ENCODE measurements around the gene XIRP2. TPM values are rescaled to one million over a fixed set of nuclear protein-coding genes. Genes with fewer than 3 reads are reported as not detected.

The XIRP2 gene
- polyA plus RNA-seq, 2 of the 4 experiments (the other 2 are of a cell fraction) = not detected

- H3K4me1 ChIP-seq = no peaks in the 10 kb centered on the region
- DNase-seq (ENCODE audit: low read depth in 1 of 2, low spot score in 1 of 2) (no peak), FAIRE-seq (no peak), ATAC-seq (no peak)
- no peak overlapping the region for H3K4me2 ChIP-seq
- POLR2A ChIA-PET = no interaction called here
- CTCF ChIA-PET = no interaction called here
- H3K4me3 ChIP-seq = no peak overlapping the region
- H3K9me3 ChIP-seq = no peaks in the 10 kb centered on the region
- TF ChIP-seq BHLHE40 (IDR thresholded peaks at IDR 0.05; ENCODE audit: low read depth, low read length) = no peak
- no peak for TF ChIP-seq CEBPB (IDR thresholded peaks at IDR 0.05)
- TF ChIP-seq E2F6 (IDR thresholded peaks at IDR 0.05; ENCODE audit: borderline replicate concordance, low read depth) = no peak
- TF ChIP-seq KDM5A (IDR thresholded peaks at IDR 0.05) = no peak
- TF ChIP-seq EHF (CRISPR knock-in tag; IDR thresholded peaks at IDR 0.05) = no peak
- no peak for TF ChIP-seq JUNB (IDR thresholded peaks at IDR 0.05)
- TF ChIP-seq FOXS1 (CRISPR knock-in tag; IDR thresholded peaks at IDR 0.05) = no peak
- TF ChIP-seq HOXB5 (CRISPR knock-in tag; IDR thresholded peaks at IDR 0.05) = no peak
- no peak for TF ChIP-seq SMC3 (IDR thresholded peaks at IDR 0.05)
- TF ChIP-seq NPAS2 (CRISPR knock-in tag; IDR thresholded peaks at IDR 0.05; ENCODE audit: borderline replicate concordance) = no peak
- TF ChIP-seq SREBF2 (IDR thresholded peaks at IDR 0.05) = no peak
- no peak for TF ChIP-seq CHD2 (IDR thresholded peaks at IDR 0.05; ENCODE audit: low read length, partially characterized antibody)
- no peak for TF ChIP-seq ZFP36 (IDR thresholded peaks at IDR 0.05; ENCODE audit: borderline replicate concordance, partially characterized antibody)
- TF ChIP-seq TFCP2L1 (CRISPR knock-in tag; IDR thresholded peaks at IDR 0.05) = no peak
- TF ChIP-seq MYC (IDR thresholded peaks at IDR 0.05; ENCODE audit: borderline replicate concordance, low read length) = no peak
- TF ChIP-seq ZSCAN20 (CRISPR knock-in tag; IDR thresholded peaks at IDR 0.05) = no peak
- no peak overlapping the region for H3K27ac ChIP-seq
- WGBS (ENCODE audit: missing lambda C conversion rate) = 42% methylated on average over 2 of the region's 2 CpGs
Measured at GRCh38 chr2:167133614-167134013, 245.3 kb downstream of the XIRP2 start.

- TF ChIP-seq GATA3 (IDR thresholded peaks at IDR 0.05; ENCODE audit: borderline replicate concordance) = peak; percentile 42
- TF ChIP-seq CBX8 (IDR thresholded peaks at IDR 0.05) = no peak
- TF ChIP-seq ZFP36 (IDR thresholded peaks at IDR 0.05; ENCODE audit: borderline replicate concordance, partially characterized antibody) = no peak
- no peak overlapping the region for H3K27ac ChIP-seq
- CTCF ChIA-PET = no interaction called here
- WGBS (ENCODE audit: missing lambda C conversion rate) = 17% methylated on average over 6 of the region's 6 CpGs
- POLR2A ChIA-PET = no interaction called here
- no peak overlapping the region for H3K4me3 ChIP-seq
- FAIRE-seq = no peak
- no peak overlapping the region for H3K4me2 ChIP-seq
- ATAC-seq = peak; percentile 64 to 77; a peak in 3 of 6 replicates
- no peaks in the 10 kb centered on the region for H3K9me3 ChIP-seq
- H3K4me1 ChIP-seq = no peaks in the 10 kb centered on the region
- peak; percentile 2 to 38 for DNase-seq (ENCODE audit: low read depth in 1 of 2, low spot score in 1 of 2)
Measured at GRCh38 chr2:167134381-167135072, 246.2 kb downstream of the XIRP2 start.

- DNase-seq (ENCODE audit: low read depth in 1 of 2, low spot score in 1 of 2) (no peak), ATAC-seq (no peak), FAIRE-seq (no peak)
- no peak overlapping the region for H3K4me3 ChIP-seq
- POLR2A ChIA-PET = no interaction called here
- H3K4me2 ChIP-seq = no peak overlapping the region
- H3K4me1 ChIP-seq = no peaks in the 10 kb centered on the region
- no peaks in the 10 kb centered on the region for H3K9me3 ChIP-seq
- no peak for TF ChIP-seq RARB (CRISPR knock-in tag; IDR thresholded peaks at IDR 0.05)
- TF ChIP-seq HOXA7 (CRISPR knock-in tag; IDR thresholded peaks at IDR 0.05) = no peak
- TF ChIP-seq CHD2 (IDR thresholded peaks at IDR 0.05; ENCODE audit: low read length, partially characterized antibody) = no peak
- no peak for TF ChIP-seq CBX2 (IDR thresholded peaks at IDR 0.05; ENCODE audit: borderline replicate concordance, low read depth)
- TF ChIP-seq FOSL2 (IDR thresholded peaks at IDR 0.05) = no peak
- no peak for TF ChIP-seq FOSL2 (CRISPR knock-in tag; IDR thresholded peaks at IDR 0.05)
- no peak for TF ChIP-seq KDM5A (IDR thresholded peaks at IDR 0.05)
- no peak for TF ChIP-seq RCOR1 (IDR thresholded peaks at IDR 0.05; ENCODE audit: low read depth, low read length)
- H3K27ac ChIP-seq = no peak overlapping the region
- 68% methylated on average over 4 of the region's 4 CpGs for WGBS (ENCODE audit: missing lambda C conversion rate)
- CTCF ChIA-PET = no interaction called here
Measured at GRCh38 chr2:167135706-167136105, 247.4 kb downstream of the XIRP2 start.
